CD4-positive, alpha-beta T cell (primary cell): Measurements from ENCODE around the gene ALOX5AP. TPM values are rescaled to one million over a fixed set of nuclear protein-coding genes. Genes with fewer than 3 reads are reported as not detected.
A peak's percentile ranks its signal among the peaks of the same experiment; 100 is the strongest.

Experiments
- ATAC-seq: fragments of 200-7000 bp; cut with Tn5 transposase; one replicate; pipeline ENCODE4 v1.10.0; 2022; ENCODE audit warnings: mild to moderate bottlenecking; ENCODE audit not compliant: poor library complexity
- CTCF ChIA-PET: fragments of 350-600 bp; sonication (Branson Sonifier 250); formaldehyde crosslinking; loops from one replicate; lab custom pipeline; 2021; ENCODE audit warnings: antibody characterized with exemption, inconsistent platforms; lab: Charles Lee
- POLR2A ChIA-PET: fragments of 350-600 bp; sonication (Branson Sonifier 250); formaldehyde crosslinking; loops from one replicate; lab custom pipeline; 2021; ENCODE audit warnings: antibody characterized with exemption, inconsistent platforms; lab: Charles Lee
- DNase-seq, 14 experiments: peaks; one replicate each; pipeline ENCODE4 v3.0.0-alpha.2; 2013 to 2020; ENCODE audit warnings: mixed read lengths in 2 of 14
- H3K27ac ChIP-seq, 2 donors: one replicate each; pipeline versions ENCODE4 v1.5.1 to v1.7.0; 2013; ENCODE audit warnings: low read length in 2 of 2, low read depth in 1 of 2, mild to moderate bottlenecking in 1 of 2
- H3K27me3 ChIP-seq, 2 experiments: 1 replicate in 1 of 2; 2 replicates in 1 of 2; pipeline versions ENCODE4 v1.6.1 to v1.7.0; 2013; ENCODE audit warnings: low read length in 2 of 2, control low read depth in 1 of 2, mild to moderate bottlenecking in 1 of 2, moderate library complexity in 1 of 2; ENCODE audit not compliant: insufficient read depth in 2 of 2, control insufficient read depth in 1 of 2
- H3K36me3 ChIP-seq: one replicate; pipeline ENCODE4 v1.6.1; 2013; ENCODE audit warnings: low read length, control low read depth; ENCODE audit not compliant: insufficient read depth
- H3K4me1 ChIP-seq: one replicate; pipeline ENCODE4 v1.6.1; 2013; ENCODE audit warnings: low read length, control low read depth; ENCODE audit not compliant: insufficient read depth
- H3K4me3 ChIP-seq: one replicate; pipeline ENCODE4 v1.5.1; 2013; ENCODE audit warnings: mild to moderate bottlenecking, low read length, moderate library complexity
- H3K9me3 ChIP-seq, 2 experiments: 1 replicate in 1 of 2; 2 replicates in 1 of 2; pipeline versions ENCODE4 v1.6.1 to v1.7.0; 2013; ENCODE audit warnings: low read length in 2 of 2, mild to moderate bottlenecking in 2 of 2, control low read depth in 1 of 2, moderate library complexity in 1 of 2; ENCODE audit not compliant: control insufficient read depth in 1 of 2, insufficient read depth in 1 of 2
- H3K27ac Mint-ChIP-seq: one replicate; pipeline ENCODE4 v1.8.0; 2020; ENCODE audit warnings: mixed read lengths
- H3K27me3 Mint-ChIP-seq: one replicate; pipeline ENCODE4 v1.8.0; 2021; ENCODE audit warnings: mixed read lengths
- H3K36me3 Mint-ChIP-seq: one replicate; pipeline ENCODE4 v1.8.0; 2021; ENCODE audit warnings: low read depth, mixed read lengths
- H3K4me1 Mint-ChIP-seq: one replicate; pipeline ENCODE4 v1.8.0; 2021; ENCODE audit warnings: low read depth, mixed read lengths
- H3K4me3 Mint-ChIP-seq: one replicate; pipeline ENCODE4 v1.8.0; 2020; ENCODE audit warnings: mild to moderate bottlenecking, mixed read lengths
- H3K9me3 Mint-ChIP-seq: one replicate; pipeline ENCODE4 v1.8.0; 2020; ENCODE audit warnings: mixed read lengths
- intact Hi-C, 2 experiments: fragments of 100-400 bp; cut with DNase I in 1 of 2; cut with micrococcal nuclease in 1 of 2; formaldehyde crosslinking; loops; one replicate each; pipeline versions ENCODE4 v1.15.1 to v1.9.0; 2023 to 2025; cut with DNase I, micrococcal nuclease
- total RNA-seq, 174 experiments: library from RNA in 2 of 174; stranded (reverse) in 2 of 174; gene quantifications; one replicate each; pipeline ENCODE4 v1.2.3 and lab custom pipeline; 2021 to 2026
- TF ChIP-seq, protein P1 (sequence below): fragments of 200-600 bp; IDR thresholded peaks from one replicate; pipeline ENCODE4 v1.8.0; 2022; ENCODE audit warnings: antibody characterized with exemption, mild to moderate bottlenecking

ALOX5AP gene
- total RNA-seq, 2 experiments from 2014 or later, result 16.5 to 19.0 TPM

DNA sequence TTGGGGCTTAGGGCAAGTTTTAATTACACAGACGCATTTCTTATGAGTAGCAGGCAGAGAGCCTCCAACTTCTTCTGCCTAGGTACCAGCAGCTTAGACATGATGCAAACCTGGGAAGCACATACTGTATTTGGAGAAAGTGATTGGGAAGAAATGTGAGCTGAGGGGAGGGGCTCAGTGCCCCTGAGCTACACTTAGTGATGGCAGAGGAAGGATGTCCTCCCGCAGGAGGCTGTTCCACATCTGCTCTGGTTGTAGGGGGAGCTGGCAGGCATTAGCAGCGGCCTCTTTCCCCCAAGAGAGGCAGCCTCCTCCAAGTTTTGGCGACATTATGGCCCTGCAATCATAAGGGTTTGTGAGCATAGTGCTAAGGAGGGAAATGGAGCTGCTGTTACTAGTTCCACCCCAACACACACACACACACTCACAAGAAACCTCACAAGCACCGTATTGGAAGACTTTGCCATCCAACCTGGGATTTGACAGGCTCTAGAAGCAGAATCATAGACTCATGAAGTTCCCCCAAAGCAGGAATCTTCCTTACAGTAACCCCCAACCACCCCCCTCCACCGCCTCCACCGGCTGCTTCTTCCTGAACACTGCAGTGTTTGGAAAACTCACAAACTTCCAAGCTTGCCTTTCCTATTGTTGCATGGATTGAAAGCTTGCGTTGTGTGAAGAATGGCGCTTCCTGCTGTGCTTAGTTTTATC is 3.3 kb downstream of the ALOX5AP start:
- ChIA-PET POLR2A (interaction anchor here (0.5 to 3.0 kb wide), 4 partner anchors 15 to 122 kb away, joined by 3 to 19 read pairs (median 4); partner anchors contain the start of gene USPL1), CTCF (interaction anchor here (1.3 kb wide), 2 partner anchors 10 to 68 kb away, joined by 3 read pairs; no protein-coding TSS in a partner anchor)
- Mint-ChIP-seq H3K27ac (peak overlapping the region; percentile 81), H3K36me3 (peaks cover 16% of the 10 kb centered on the region), H3K4me3 (peak overlapping the region; percentile 96), H3K27me3 (no peaks in the 10 kb centered on the region), H3K4me1 (peaks cover 76% of the 10 kb centered on the region), H3K9me3 (no peaks in the 10 kb centered on the region)
- TF ChIP-seq, protein P1, sequence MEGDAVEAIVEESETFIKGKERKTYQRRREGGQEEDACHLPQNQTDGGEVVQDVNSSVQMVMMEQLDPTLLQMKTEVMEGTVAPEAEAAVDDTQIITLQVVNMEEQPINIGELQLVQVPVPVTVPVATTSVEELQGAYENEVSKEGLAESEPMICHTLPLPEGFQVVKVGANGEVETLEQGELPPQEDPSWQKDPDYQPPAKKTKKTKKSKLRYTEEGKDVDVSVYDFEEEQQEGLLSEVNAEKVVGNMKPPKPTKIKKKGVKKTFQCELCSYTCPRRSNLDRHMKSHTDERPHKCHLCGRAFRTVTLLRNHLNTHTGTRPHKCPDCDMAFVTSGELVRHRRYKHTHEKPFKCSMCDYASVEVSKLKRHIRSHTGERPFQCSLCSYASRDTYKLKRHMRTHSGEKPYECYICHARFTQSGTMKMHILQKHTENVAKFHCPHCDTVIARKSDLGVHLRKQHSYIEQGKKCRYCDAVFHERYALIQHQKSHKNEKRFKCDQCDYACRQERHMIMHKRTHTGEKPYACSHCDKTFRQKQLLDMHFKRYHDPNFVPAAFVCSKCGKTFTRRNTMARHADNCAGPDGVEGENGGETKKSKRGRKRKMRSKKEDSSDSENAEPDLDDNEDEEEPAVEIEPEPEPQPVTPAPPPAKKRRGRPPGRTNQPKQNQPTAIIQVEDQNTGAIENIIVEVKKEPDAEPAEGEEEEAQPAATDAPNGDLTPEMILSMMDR, result no peak
- intact Hi-C loops, result loop anchor here (5.0 kb wide), 2 partner anchors 56 to 64 kb away; no protein-coding TSS in a partner anchor
- Histone ChIP-seq H3K27ac (no peak overlapping the region), H3K4me1 (peaks cover 86% of the 10 kb centered on the region), H3K36me3 (no peaks in the 10 kb centered on the region), H3K9me3 (no peaks in the 10 kb centered on the region), H3K4me3 (no peak overlapping the region), H3K27me3 (no peaks in the 10 kb centered on the region)
- DNase-seq, result peak in 1 of 14 experiments; percentile 32
- ATAC-seq, result no peak

DNA sequence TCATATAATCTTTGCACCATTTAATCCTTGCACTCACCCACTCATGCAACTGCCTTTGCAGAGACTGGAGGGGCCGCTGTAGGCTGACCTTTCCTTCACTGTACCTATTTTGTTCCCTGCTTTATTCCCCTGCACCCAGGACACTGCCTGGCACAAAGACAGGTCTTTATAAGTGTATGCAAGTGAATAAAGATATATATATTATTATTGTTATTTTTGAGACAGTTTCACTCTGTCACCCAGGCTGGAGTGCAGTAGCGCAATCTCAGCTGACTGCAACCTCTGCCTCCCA is 3.8 kb downstream of the ALOX5AP start:
- TF ChIP-seq, protein P1, result no peak
- Mint-ChIP-seq H3K27me3 (no peaks in the 10 kb centered on the region), H3K4me1 (peaks cover 80% of the 10 kb centered on the region), H3K27ac (no peak overlapping the region), H3K36me3 (peaks cover 20% of the 10 kb centered on the region), H3K4me3 (no peak overlapping the region), H3K9me3 (no peaks in the 10 kb centered on the region)
- no peak for DNase-seq
- H3K27ac ChIP-seq, result no peak overlapping the region
- H3K4me3 ChIP-seq, result no peak overlapping the region
- intact Hi-C loops, result loop anchor here (5.0 kb wide), 2 partner anchors 57 to 63 kb away; no protein-coding TSS in a partner anchor
- H3K36me3 ChIP-seq, result no peaks in the 10 kb centered on the region
- peaks cover 91% of the 10 kb centered on the region for H3K4me1 ChIP-seq
- CTCF ChIA-PET, result interaction anchor here (1.5 kb wide), 1 partner anchor 15 kb away, joined by 6 read pairs; no protein-coding TSS in a partner anchor
- no peak for ATAC-seq
- H3K27me3 ChIP-seq, result no peaks in the 10 kb centered on the region
- no peaks in the 10 kb centered on the region for H3K9me3 ChIP-seq
- POLR2A ChIA-PET, result interaction anchor here (0.5 to 3.0 kb wide), 4 partner anchors 14 to 122 kb away, joined by 3 to 19 read pairs (median 4); partner anchors contain the start of gene USPL1

DNA sequence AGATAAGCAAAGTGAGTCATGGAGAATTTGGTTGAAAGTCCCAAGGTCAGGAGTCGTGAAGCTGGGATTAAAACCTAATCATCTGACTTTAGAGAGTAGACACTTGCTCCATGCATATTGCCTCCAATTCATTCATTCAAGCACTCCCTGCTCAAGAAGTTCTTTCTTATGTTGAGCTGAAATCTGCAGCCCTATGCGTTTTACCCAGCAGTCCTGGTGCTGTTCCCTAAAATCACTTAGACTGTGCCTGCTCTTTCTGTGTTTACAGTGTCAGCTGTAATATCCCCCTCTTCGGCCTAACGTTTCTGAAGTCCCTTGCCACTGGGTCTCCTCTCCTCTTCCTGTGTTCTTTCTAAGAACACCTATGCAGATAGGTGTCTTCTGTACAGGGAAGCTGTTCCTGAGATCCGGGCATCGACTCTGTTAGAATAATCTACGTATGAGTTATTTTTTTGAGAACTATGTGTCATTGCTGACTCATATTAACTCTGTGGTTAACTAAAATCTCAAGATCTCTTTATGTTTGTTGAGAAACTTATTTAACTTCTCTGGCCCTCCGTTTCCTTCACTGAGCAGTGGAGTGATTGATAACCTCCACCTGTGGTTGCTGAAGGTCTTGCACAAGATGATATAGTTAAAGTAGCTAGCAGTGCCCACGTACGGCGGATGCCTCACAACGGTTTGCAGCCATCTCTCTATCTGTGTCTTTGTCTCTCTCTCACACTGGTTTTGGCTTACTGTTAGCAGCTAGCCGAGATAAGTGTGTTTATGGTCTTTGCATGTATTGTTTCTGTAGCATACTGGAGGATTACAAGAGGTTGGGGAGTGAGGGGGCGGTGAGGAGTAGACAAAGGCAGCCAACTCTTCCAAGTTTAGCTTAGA is 4.7 kb downstream of the ALOX5AP start:
- DNase-seq, result peak; percentile 15 to 81 (median 54)
- H3K36me3 Mint-ChIP-seq, result peaks cover 26% of the 10 kb centered on the region
- CTCF ChIA-PET, result interaction anchor here (0.9 to 1.5 kb wide), 5 partner anchors 14 to 625 kb away, joined by 3 to 6 read pairs (median 4); no protein-coding TSS in a partner anchor
- POLR2A ChIA-PET, result interaction anchor here (0.6 to 3.0 kb wide), 4 partner anchors 13 to 936 kb away, joined by 3 to 19 read pairs (median 5); partner anchors contain the start of gene USPL1
- no peaks in the 10 kb centered on the region for H3K27me3 Mint-ChIP-seq
- H3K4me3 Mint-ChIP-seq, result peak overlapping the region; percentile 83
- Histone ChIP-seq H3K27me3 (no peaks in the 10 kb centered on the region), H3K27ac (peak overlapping the region; percentile 31 to 52), H3K9me3 (no peaks in the 10 kb centered on the region), H3K4me3 (peak overlapping the region; percentile 42), H3K4me1 (peaks cover 92% of the 10 kb centered on the region), H3K36me3 (peaks cover 3% of the 10 kb centered on the region)
- intact Hi-C loops, result loop anchor here (5.0 to 10.0 kb wide), 4 partner anchors 58 to 368 kb away; partner anchors contain the start of gene USPL1 (in 1 of the 2)
- peak; percentile 55 for ATAC-seq
- TF ChIP-seq, protein P1, result no peak
- H3K27ac Mint-ChIP-seq, result peak overlapping the region; percentile 82
- peaks cover 80% of the 10 kb centered on the region for H3K4me1 Mint-ChIP-seq
- no peaks in the 10 kb centered on the region for H3K9me3 Mint-ChIP-seq
